Measurements from ENCODE around the gene SDHB. TPM values are rescaled to one million over a fixed set of nuclear protein-coding genes. Genes with fewer than 3 reads are reported as not detected.

The SDHB gene
- total RNA-seq, 1 experiment from 2014 or later: 336 TPM

- H2AFZ ChIP-seq (ENCODE audit: low read length): no peak overlapping the region
- H3K27ac ChIP-seq (ENCODE audit: low read length): no peak overlapping the region
- no TSS peak for BruUV-seq (replicated peaks)
- DNase-seq (no peak), ATAC-seq (no peak)
- TF ChIP-seq EZH2 (IDR thresholded peaks at IDR 0.05; ENCODE audit: low read length, unreplicated experiment) (no peak), EZH2phosphoT487 (IDR thresholded peaks at IDR 0.05; ENCODE audit: borderline replicate concordance, low read length) (no peak)
- TF ChIP-seq, protein P1, sequence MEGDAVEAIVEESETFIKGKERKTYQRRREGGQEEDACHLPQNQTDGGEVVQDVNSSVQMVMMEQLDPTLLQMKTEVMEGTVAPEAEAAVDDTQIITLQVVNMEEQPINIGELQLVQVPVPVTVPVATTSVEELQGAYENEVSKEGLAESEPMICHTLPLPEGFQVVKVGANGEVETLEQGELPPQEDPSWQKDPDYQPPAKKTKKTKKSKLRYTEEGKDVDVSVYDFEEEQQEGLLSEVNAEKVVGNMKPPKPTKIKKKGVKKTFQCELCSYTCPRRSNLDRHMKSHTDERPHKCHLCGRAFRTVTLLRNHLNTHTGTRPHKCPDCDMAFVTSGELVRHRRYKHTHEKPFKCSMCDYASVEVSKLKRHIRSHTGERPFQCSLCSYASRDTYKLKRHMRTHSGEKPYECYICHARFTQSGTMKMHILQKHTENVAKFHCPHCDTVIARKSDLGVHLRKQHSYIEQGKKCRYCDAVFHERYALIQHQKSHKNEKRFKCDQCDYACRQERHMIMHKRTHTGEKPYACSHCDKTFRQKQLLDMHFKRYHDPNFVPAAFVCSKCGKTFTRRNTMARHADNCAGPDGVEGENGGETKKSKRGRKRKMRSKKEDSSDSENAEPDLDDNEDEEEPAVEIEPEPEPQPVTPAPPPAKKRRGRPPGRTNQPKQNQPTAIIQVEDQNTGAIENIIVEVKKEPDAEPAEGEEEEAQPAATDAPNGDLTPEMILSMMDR (conservative IDR thresholded peaks at IDR 0.05; ENCODE audit: low read depth, low read length): no peak
- peaks cover 7% of the 10 kb centered on the region; the same call in 1 of the 2 replicates for H3K4me1 ChIP-seq (ENCODE audit: insufficient read depth, low read length)
- peaks cover 58% of the 10 kb centered on the region for H3K36me3 ChIP-seq (ENCODE audit: low read depth, low read length)
- H3K9me3 ChIP-seq (ENCODE audit: low read length): no peaks in the 10 kb centered on the region
- H4K20me1 ChIP-seq (ENCODE audit: low read length): no peaks in the 10 kb centered on the region
- H3K9me2 ChIP-seq (replicated peaks; ENCODE audit: low read length): no peaks in the 10 kb centered on the region
- no peaks in the 10 kb centered on the region for H3K79me2 ChIP-seq (ENCODE audit: low read length)
- no peaks in the 10 kb centered on the region for H3K27me3 ChIP-seq (ENCODE audit: low read length)
- ChIA-PET CTCF (no interaction called here), POLR2A (ENCODE audit: unreplicated experiment) (no interaction called here)
- intact Hi-C loops (cut with micrococcal nuclease): no loop called here
- H3K4me3 ChIP-seq (ENCODE audit: low read length): no peak overlapping the region
- no peak overlapping the region for H3K4me2 ChIP-seq (ENCODE audit: low read length)
- H3F3A ChIP-seq (ENCODE audit: low read length, unreplicated experiment): peaks cover 6% of the 10 kb centered on the region
- H3K9ac ChIP-seq (ENCODE audit: low read length): no peak overlapping the region
These were observed 33.3 kb downstream of the SDHB start for GRCh38 chr1:17020502-17020901.

DNA sequence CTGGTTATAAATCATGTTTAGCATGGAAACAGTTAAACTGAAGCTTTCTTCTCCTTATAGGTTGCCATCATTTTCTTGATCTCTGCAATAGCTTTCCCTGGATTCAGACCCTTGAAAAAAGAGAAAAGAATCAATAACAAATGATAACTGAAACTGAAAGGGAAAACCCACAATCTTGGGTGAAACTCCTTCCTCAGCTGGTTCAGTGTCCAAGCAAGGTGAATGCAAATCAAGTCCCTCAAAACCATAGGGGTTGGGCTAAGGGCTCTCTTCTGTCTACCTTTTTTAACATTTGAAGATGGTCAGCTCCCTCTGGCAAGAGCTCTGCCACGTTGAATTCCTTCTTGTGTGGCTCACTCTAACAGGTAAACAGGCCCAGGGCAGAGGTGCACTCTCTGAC is 35.0 kb downstream of the SDHB start:
- ATAC-seq (no peak), DNase-seq (no peak)
- H3K9me2 ChIP-seq (replicated peaks; ENCODE audit: low read length): no peaks in the 10 kb centered on the region
- peaks cover 49% of the 10 kb centered on the region for H3K36me3 ChIP-seq (ENCODE audit: low read depth, low read length)
- TF ChIP-seq EZH2 (IDR thresholded peaks at IDR 0.05; ENCODE audit: low read length, unreplicated experiment) (no peak), EZH2phosphoT487 (IDR thresholded peaks at IDR 0.05; ENCODE audit: borderline replicate concordance, low read length) (no peak)
- TF ChIP-seq, protein P1 (conservative IDR thresholded peaks at IDR 0.05; ENCODE audit: low read depth, low read length): no peak
- no peak overlapping the region for H3K4me2 ChIP-seq (ENCODE audit: low read length)
- ChIA-PET POLR2A (ENCODE audit: unreplicated experiment) (no interaction called here), CTCF (no interaction called here)
- H3F3A ChIP-seq (ENCODE audit: low read length, unreplicated experiment): peaks cover 6% of the 10 kb centered on the region
- no TSS peak for BruUV-seq (replicated peaks)
- no peaks in the 10 kb centered on the region for H3K79me2 ChIP-seq (ENCODE audit: low read length)
- H3K9ac ChIP-seq (ENCODE audit: low read length): no peak overlapping the region
- intact Hi-C loops (cut with micrococcal nuclease): no loop called here
- no peak overlapping the region for H2AFZ ChIP-seq (ENCODE audit: low read length)
- H3K9me3 ChIP-seq (ENCODE audit: low read length): no peaks in the 10 kb centered on the region
- no peak overlapping the region for H3K4me3 ChIP-seq (ENCODE audit: low read length)
- H4K20me1 ChIP-seq (ENCODE audit: low read length): no peaks in the 10 kb centered on the region
- peaks cover 7% of the 10 kb centered on the region; the same call in 1 of the 2 replicates for H3K4me1 ChIP-seq (ENCODE audit: insufficient read depth, low read length)
- H3K27ac ChIP-seq (ENCODE audit: low read length): no peak overlapping the region
- H3K27me3 ChIP-seq (ENCODE audit: low read length): no peaks in the 10 kb centered on the region

- CTCF ChIA-PET: interaction anchor here (0.6 kb wide), 1 partner anchor 306 kb away, joined by 3 read pairs; no protein-coding TSS in a partner anchor
- TF ChIP-seq, protein P1 (conservative IDR thresholded peaks at IDR 0.05; ENCODE audit: low read depth, low read length): no peak
- no peak for TF ChIP-seq EZH2phosphoT487 (IDR thresholded peaks at IDR 0.05; ENCODE audit: borderline replicate concordance, low read length)
- no peak for TF ChIP-seq EZH2 (IDR thresholded peaks at IDR 0.05; ENCODE audit: low read length, unreplicated experiment)
- peaks cover 34% of the 10 kb centered on the region for H3K36me3 ChIP-seq (ENCODE audit: low read depth, low read length)
- no peak overlapping the region for H3K9ac ChIP-seq (ENCODE audit: low read length)
- peaks cover 7% of the 10 kb centered on the region; the same call in 1 of the 2 replicates for H3K4me1 ChIP-seq (ENCODE audit: insufficient read depth, low read length)
- H3F3A ChIP-seq (ENCODE audit: low read length, unreplicated experiment): peaks cover 6% of the 10 kb centered on the region
- no TSS peak for BruUV-seq (replicated peaks)
- H3K4me2 ChIP-seq (ENCODE audit: low read length): no peak overlapping the region
- no peak overlapping the region for H3K4me3 ChIP-seq (ENCODE audit: low read length)
- no peak for ATAC-seq
- H3K27me3 ChIP-seq (ENCODE audit: low read length): no peaks in the 10 kb centered on the region
- intact Hi-C loops (cut with micrococcal nuclease): no loop called here
- H2AFZ ChIP-seq (ENCODE audit: low read length): no peak overlapping the region
- no peak overlapping the region for H3K27ac ChIP-seq (ENCODE audit: low read length)
- POLR2A ChIA-PET (ENCODE audit: unreplicated experiment): no interaction called here
- H4K20me1 ChIP-seq (ENCODE audit: low read length): no peaks in the 10 kb centered on the region
- no peaks in the 10 kb centered on the region for H3K9me2 ChIP-seq (replicated peaks; ENCODE audit: low read length)
- no peaks in the 10 kb centered on the region for H3K9me3 ChIP-seq (ENCODE audit: low read length)
- no peaks in the 10 kb centered on the region for H3K79me2 ChIP-seq (ENCODE audit: low read length)
- no peak for DNase-seq
These were observed 36.4 kb downstream of the SDHB start for GRCh38 chr1:17017435-17017834.
